HCT116 (cell line): ENCODE measurements around the gene ATCAY. TPM values are rescaled to one million over a fixed set of nuclear protein-coding genes. Genes with fewer than 3 reads are reported as not detected.

Experiments used
- ATAC-seq: fragments of 200-7000 bp; cut with Tn5 transposase; 2 replicates; pipeline ENCODE4 v1.9.1; 2020; ENCODE audit warnings: mild to moderate bottlenecking, moderate library complexity
- BruUV-seq: library from RNA; stranded (reverse); fragments of 400-500 nt; replicated peaks from 2 replicates; lab custom pipeline; 2021; lab: Mats Ljungman, UMichigan
- CTCF ChIA-PET: fragments of 300-600 bp; sonication (Branson Sonifier 250); formaldehyde crosslinking; loops from one replicate; lab custom pipeline; 2021; ENCODE audit warnings: antibody characterized with exemption; lab: Charles Lee
- POLR2A ChIA-PET: fragments of 300-600, 350-600 bp; sonication (Branson Sonifier 250); formaldehyde crosslinking; loops from one replicate; lab custom pipeline; 2021; ENCODE audit warnings: antibody characterized with exemption; lab: Charles Lee
- RAD21 ChIA-PET, 2 experiments: fragments of 300-600 bp; sonication (Branson Sonifier 250); formaldehyde crosslinking; loops; one replicate each; lab custom pipeline; 2023; ENCODE audit warnings: low total read pairs in 2 of 2; ENCODE audit not compliant: uncharacterized antibody in 2 of 2, unreplicated experiment in 2 of 2, low non-redundant PET in 1 of 2; lab: Charles Lee
- DNase-seq: peaks from one replicate; pipeline ENCODE4 v3.0.0-alpha.2; 2010; ENCODE audit warnings: low read depth, low spot score
- H2AFZ ChIP-seq: fragments of 200-600 bp; shearing (Covaris generic), sonication (generic); 2 replicates; pipeline ENCODE4 v1.6.1; 2017; ENCODE audit warnings: low read depth, mixed run types, mixed read lengths, antibody characterized with exemption, low read length; ENCODE audit not compliant: poor library complexity, severe bottlenecking
- H3K27ac ChIP-seq: 2 replicates; pipeline ENCODE4 v1.5.1; 2012; ENCODE audit warnings: low read depth, low read length
- H3K27me3 ChIP-seq: fragments of 200-600 bp; sonication (generic); 2 replicates; pipeline ENCODE4 v1.6.1; 2016; ENCODE audit warnings: mixed run types, low read length, mixed read lengths; ENCODE audit not compliant: insufficient read depth
- H3K36me3 ChIP-seq, 2 experiments: fragments of 200-500 bp in 1 of 2; fragments of 200-600 bp in 1 of 2; sonication (Bioruptor generic) in 1 of 2; sonication (generic) in 1 of 2; 2 replicates each; pipeline versions ENCODE4 v1.5.1 to v1.6.1; 2014 to 2016; ENCODE audit warnings: low read length in 2 of 2, inconsistent platforms in 1 of 2, mixed read lengths in 1 of 2, mixed run types in 1 of 2; ENCODE audit not compliant: insufficient read depth in 2 of 2, control insufficient read depth in 1 of 2
- H3K4me1 ChIP-seq, 2 experiments: fragments of 200-600 bp in 1 of 2; sonication (generic) in 1 of 2; 2 replicates each; pipeline versions ENCODE4 v1.5.1 to v1.6.1; 2012 to 2017; ENCODE audit warnings: low read length in 2 of 2, inconsistent platforms in 1 of 2, mild to moderate bottlenecking in 1 of 2, mixed read lengths in 1 of 2, mixed run types in 1 of 2, moderate library complexity in 1 of 2; ENCODE audit not compliant: insufficient read depth in 2 of 2, control insufficient read depth in 1 of 2
- H3K4me2 ChIP-seq: fragments of 200-600 bp; sonication (generic); 2 replicates; pipeline ENCODE4 v1.6.1; 2017; ENCODE audit warnings: mixed run types, low read length, mixed read lengths
- H3K4me3 ChIP-seq, 2 experiments: fragments of 200-600 bp in 1 of 2; sonication (generic) in 1 of 2; replicated peaks in 1 of 2; 2 replicates each; pipeline ENCODE4 v1.5.1; 2011 to 2016; ENCODE audit warnings: low read length in 2 of 2, control low read depth in 1 of 2, low read depth in 1 of 2, mild to moderate bottlenecking in 1 of 2, mixed read lengths in 1 of 2, mixed run types in 1 of 2
- H3K79me2 ChIP-seq: fragments of 200-600 bp; sonication (generic); 2 replicates; pipeline ENCODE4 v1.6.1; 2017; ENCODE audit warnings: mild to moderate bottlenecking, mixed run types, low read length, moderate library complexity, mixed read lengths; ENCODE audit not compliant: insufficient read depth
- H3K9ac ChIP-seq: fragments of 200-600 bp; sonication (generic); 2 replicates; pipeline ENCODE4 v1.6.1; 2016; ENCODE audit warnings: low read length, mixed read lengths
- H3K9me2 ChIP-seq: fragments of 200-600 bp; sonication (generic), shearing (Covaris generic); 2 replicates; pipeline ENCODE4 v1.6.1; 2017; ENCODE audit warnings: mixed run types, mild to moderate bottlenecking, moderate library complexity; ENCODE audit not compliant: insufficient read depth
- H3K9me3 ChIP-seq, 2 experiments: fragments of 200-500 bp in 1 of 2; fragments of 200-600 bp in 1 of 2; sonication (Bioruptor generic) in 1 of 2; sonication (generic) in 1 of 2; 2 replicates each; pipeline ENCODE4 v1.6.1; 2014 to 2017; ENCODE audit warnings: low read length in 2 of 2, mixed read lengths in 2 of 2, inconsistent platforms in 1 of 2, low read depth in 1 of 2, mild to moderate bottlenecking in 1 of 2, mixed run types in 1 of 2, moderate library complexity in 1 of 2; ENCODE audit not compliant: control insufficient read depth in 1 of 2, insufficient read depth in 1 of 2
- H4K20me1 ChIP-seq: fragments of 200-600 bp; sonication (generic), shearing (Covaris generic); 2 replicates; pipeline ENCODE4 v1.6.1; 2017; ENCODE audit warnings: mixed run types, mild to moderate bottlenecking, moderate library complexity; ENCODE audit not compliant: insufficient read depth
- CBX3 ChIP-seq: IDR thresholded peaks from 2 replicates; pipeline ENCODE4 v1.6.1; 2012; ENCODE audit warnings: low read depth
- CTCF ChIP-seq, 3 experiments: fragments of 200-600 bp in 1 of 3; sonication (generic) in 1 of 3; IDR thresholded peaks in 2 of 3; conservative IDR thresholded peaks in 1 of 3; 2 replicates each; pipeline ENCODE4 v1.5.1; 2012 to 2017; ENCODE audit warnings: low read depth in 2 of 3, low read length in 2 of 3, antibody characterized with exemption in 1 of 3, borderline replicate concordance in 1 of 3, control low read depth in 1 of 3, mild to moderate bottlenecking in 1 of 3, mixed read lengths in 1 of 3, mixed run types in 1 of 3, moderate library complexity in 1 of 3; ENCODE audit not compliant: insufficient read depth in 1 of 3
- EGR1 ChIP-seq: IDR thresholded peaks from 2 replicates; pipeline ENCODE4 v1.6.1; 2012; ENCODE audit warnings: low read depth
- EZH2 ChIP-seq: fragments of 200-600 bp; sonication (generic); IDR thresholded peaks from 2 replicates; pipeline ENCODE4 v1.6.1; 2017; ENCODE audit warnings: antibody characterized with exemption, mixed run types
- EZH2phosphoT487 ChIP-seq: fragments of 200-600 bp; IDR thresholded peaks from 2 replicates; pipeline ENCODE4 v1.6.1; 2018; ENCODE audit warnings: antibody characterized with exemption, borderline replicate concordance
- POLR2A ChIP-seq: IDR thresholded peaks from 2 replicates; pipeline ENCODE4 v1.7.0; 2011; ENCODE audit warnings: borderline replicate concordance; ENCODE audit not compliant: insufficient read depth, insufficient read length; ENCODE audit errors: extremely low read depth
- POLR2AphosphoS5 ChIP-seq: IDR thresholded peaks from 2 replicates; pipeline ENCODE4 v1.6.1; 2011; ENCODE audit warnings: mild to moderate bottlenecking, low read depth, low read length, moderate library complexity
- SIN3A ChIP-seq: IDR thresholded peaks from 2 replicates; pipeline ENCODE4 v1.6.1; 2012; ENCODE audit warnings: low read depth
- SP1 ChIP-seq: IDR thresholded peaks from 2 replicates; pipeline ENCODE4 v1.6.1; 2012; ENCODE audit warnings: low read depth
- YY1 ChIP-seq: IDR thresholded peaks from 2 replicates; pipeline ENCODE4 v1.6.1; 2011; ENCODE audit warnings: low read length, low read depth, moderate library complexity, mild to moderate bottlenecking; ENCODE audit not compliant: insufficient replicate concordance; ENCODE audit errors: extremely low read depth
- intact Hi-C: fragments of 100-400 bp; cut with micrococcal nuclease; formaldehyde crosslinking; loops from 2 replicates; pipeline ENCODE4 v1.10.0; 2022
- total RNA-seq: library from RNA; stranded (reverse); gene quantifications from one replicate; pipeline ENCODE4 v1.2.1, GENCODE V29; 2021; ENCODE audit not compliant: unreplicated experiment

Gene ATCAY
- total RNA-seq, 1 experiment from 2014 or later, result not detected

GRCh38 chr19:3835055-3835435 lies 45.4 kb upstream of the ATCAY start:
- H3K27me3 ChIP-seq, result no peaks in the 10 kb centered on the region
- H3K4me2 ChIP-seq, result no peak overlapping the region
- no peak overlapping the region for H2AFZ ChIP-seq
- no peak overlapping the region for H3K9ac ChIP-seq
- ChIA-PET POLR2A (interaction anchor here (1.5 kb wide), 1 partner anchor 73 kb away, joined by 4 read pairs; the partner anchor contains the start of gene MRPL54), RAD21 (no interaction called here), CTCF (interaction anchor here (1.2 to 1.7 kb wide), 2 partner anchors 13 to 18 kb away, joined by 4 to 6 read pairs; no protein-coding TSS in a partner anchor)
- H4K20me1 ChIP-seq, result no peaks in the 10 kb centered on the region
- no peaks in the 10 kb centered on the region for H3K9me2 ChIP-seq
- H3K27ac ChIP-seq, result no peak overlapping the region
- peaks cover 0 to 6% of the 10 kb centered on the region in 2 experiments; a peak in 1 of 4 replicates for H3K4me1 ChIP-seq
- peaks cover 0 to 10% of the 10 kb centered on the region in 2 experiments; a peak in 1 of 4 replicates for H3K9me3 ChIP-seq
- ATAC-seq (no peak), DNase-seq (no peak)
- H3K79me2 ChIP-seq, result no peaks in the 10 kb centered on the region
- no TSS peak for BruUV-seq
- H3K4me3 ChIP-seq, result no peak overlapping the region
- no peaks in the 10 kb centered on the region for H3K36me3 ChIP-seq
- TF ChIP-seq SIN3A (no peak), EGR1 (no peak), POLR2A (no peak), EZH2 (no peak), CBX3 (no peak), EZH2phosphoT487 (no peak)
- intact Hi-C loops, result no loop called here

- H2AFZ ChIP-seq, result no peak overlapping the region
- H3K9me2 ChIP-seq, result no peaks in the 10 kb centered on the region
- DNase-seq (no peak), ATAC-seq (no peak)
- H3K4me2 ChIP-seq, result no peak overlapping the region
- BruUV-seq, result no TSS peak
- H3K27me3 ChIP-seq, result no peaks in the 10 kb centered on the region
- peaks cover 0 to 10% of the 10 kb centered on the region in 2 experiments; a peak in 1 of 4 replicates for H3K9me3 ChIP-seq
- RAD21 ChIA-PET, result no interaction called here
- H3K27ac ChIP-seq, result no peak overlapping the region
- POLR2A ChIA-PET, result no interaction called here
- H3K4me3 ChIP-seq, result no peak overlapping the region
- no peak for TF ChIP-seq YY1
- no peak for TF ChIP-seq SP1
- no peak for TF ChIP-seq CBX3
- TF ChIP-seq SIN3A, result no peak
- no peak for TF ChIP-seq POLR2AphosphoS5
- no peak for TF ChIP-seq POLR2A
- no peak for TF ChIP-seq EZH2
- TF ChIP-seq CTCF (IDR thresholded peaks at IDR 0.05 in 2 of 3, conservative IDR thresholded peaks at IDR 0.05 in 1 of 3; ENCODE audit: borderline replicate concordance in 1 of 3, insufficient read depth in 1 of 3, low read depth in 2 of 3, low read length in 2 of 3), result no peak
- intact Hi-C loops, result no loop called here
- H3K36me3 ChIP-seq, result no peaks in the 10 kb centered on the region
- no peaks in the 10 kb centered on the region for H3K79me2 ChIP-seq
- H4K20me1 ChIP-seq, result no peaks in the 10 kb centered on the region
- H3K9ac ChIP-seq, result no peak overlapping the region
- CTCF ChIA-PET, result no interaction called here
- H3K4me1 ChIP-seq, result peaks cover 0 to 6% of the 10 kb centered on the region in 2 experiments; a peak in 1 of 4 replicates
These were observed 43.6 kb upstream of the ATCAY start for GRCh38 chr19:3836887-3837286.
